Dermis microvascular lymphatic vessel endothelial cell (primary cell): ENCODE measurements around the gene GRIN3A. TPM values are rescaled to one million over a fixed set of nuclear protein-coding genes. Genes with fewer than 3 reads are reported as not detected.
A peak's percentile ranks its signal among the peaks of the same experiment; 100 is the strongest.
"Not testable (repeated sequence)": the region's sequence is repeated elsewhere in the genome, so short reads cannot be mapped to it uniquely, and the experiment has no call there.

ENCODE experiments used
- DNase-seq, 2 donors: peaks; one replicate each; pipeline versions ENCODE4 v3.0.0 to v3.0.0-alpha.2; 2010; ENCODE audit warnings: low read depth in 2 of 2
- total RNA-seq: library from RNA; depleted of rRNA; stranded (reverse); fragments of >200 nt; gene quantifications from 2 replicates; pipeline ENCODE4 v1.2.1, GENCODE V29; 2014

GRIN3A gene
- total RNA-seq, result not detected in 2 replicates

DNA sequence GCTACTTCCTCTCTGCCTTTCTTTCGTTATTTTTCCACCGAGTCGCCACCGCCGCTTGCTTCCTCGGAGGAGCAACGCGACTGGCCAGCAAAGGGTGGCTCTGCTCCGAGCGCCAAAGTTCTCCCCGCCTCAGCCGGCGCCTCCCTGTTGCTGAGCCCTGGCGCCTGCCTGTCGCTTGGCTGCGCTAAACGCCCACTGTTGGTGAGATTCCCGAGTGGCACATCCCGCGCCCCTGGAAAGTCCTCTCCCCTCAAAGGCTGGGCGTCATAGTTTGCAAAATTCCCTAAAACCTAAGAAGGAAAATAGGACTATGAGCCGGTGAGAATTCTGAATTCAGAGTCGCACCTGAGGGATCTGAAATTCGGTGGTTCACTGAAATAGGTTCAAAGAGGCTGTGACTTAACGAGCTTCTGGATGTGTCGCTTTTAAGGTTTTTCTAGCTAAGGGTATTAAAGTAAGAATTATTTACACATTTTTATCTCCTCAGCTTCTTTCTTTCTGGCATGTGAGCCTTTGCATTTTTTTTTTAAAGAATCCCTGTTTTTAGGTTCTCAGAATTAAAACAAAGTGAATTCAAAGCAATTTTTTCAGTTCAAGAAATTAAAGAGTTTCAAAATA lies at the start of gene GRIN3A:
TSS of gene GRIN3A (minus strand) at position 82 of the 618 bp plus-strand sequence. CDS start 668 bp downstream, outside the sequence.
- no peak for DNase-seq

GRCh38 chr9:101787891-101788290 lies 49.4 kb upstream of the GRIN3A start:
- DNase-seq, result no peak

- no peak for DNase-seq
These were observed 39.9 kb upstream of the GRIN3A start for GRCh38 chr9:101778332-101778731.

- DNase-seq, result no peak
These were observed 26.0 kb upstream of the GRIN3A start for GRCh38 chr9:101764472-101764871.

DNA sequence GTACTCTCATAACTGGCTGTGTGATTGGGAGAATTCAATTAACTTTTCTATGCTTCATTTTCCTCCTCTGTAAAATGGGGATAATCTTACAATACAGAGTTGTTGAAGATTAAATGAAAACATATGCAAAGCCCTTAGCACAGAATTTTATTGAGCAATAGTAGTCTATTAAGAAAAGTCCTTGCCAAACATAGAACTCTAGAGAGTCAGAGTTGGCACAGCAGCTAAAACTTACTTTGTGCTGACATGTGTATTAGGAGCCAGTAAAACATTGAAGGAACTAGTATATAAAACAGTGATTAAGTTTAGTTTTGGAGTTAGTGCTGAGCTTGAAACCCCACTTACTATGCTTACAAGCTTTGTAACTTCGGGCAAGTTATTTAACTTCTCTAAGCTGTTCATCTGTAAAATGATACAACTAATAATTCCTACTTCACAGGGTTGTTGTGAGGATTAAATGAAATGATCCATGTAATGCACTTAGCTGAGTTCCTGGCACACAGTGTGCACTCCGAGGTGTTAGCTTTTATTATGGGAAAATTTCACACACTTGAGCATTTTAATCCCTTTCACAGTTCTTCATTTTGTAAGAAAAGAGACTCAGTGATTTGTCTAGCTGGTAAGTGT lies 20.0 kb upstream of the GRIN3A start:
- DNase-seq, result no peak

DNA sequence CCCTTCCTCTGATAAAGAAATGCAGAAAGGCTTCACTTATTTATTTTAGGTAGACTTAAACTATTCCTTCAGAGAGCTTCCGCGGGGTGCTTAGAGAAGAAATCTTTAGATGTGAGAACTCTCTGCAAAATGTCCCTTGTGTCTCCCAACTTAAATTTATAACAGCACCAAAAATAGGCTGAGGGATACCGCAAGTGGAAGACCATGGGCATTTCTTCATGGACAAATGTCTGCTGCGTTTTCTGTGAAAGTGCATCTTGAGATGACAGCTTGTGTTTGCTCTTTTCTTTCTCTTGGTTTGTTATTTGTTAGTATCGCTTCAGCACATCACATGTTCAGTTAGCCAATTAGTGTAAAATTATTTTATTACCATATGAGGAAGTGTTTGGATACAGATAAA lies 15.3 kb upstream of the GRIN3A start:
- no peak for DNase-seq

GRCh38 chr9:101751895-101752294 lies 13.4 kb upstream of the GRIN3A start:
- DNase-seq, result no peak

DNA sequence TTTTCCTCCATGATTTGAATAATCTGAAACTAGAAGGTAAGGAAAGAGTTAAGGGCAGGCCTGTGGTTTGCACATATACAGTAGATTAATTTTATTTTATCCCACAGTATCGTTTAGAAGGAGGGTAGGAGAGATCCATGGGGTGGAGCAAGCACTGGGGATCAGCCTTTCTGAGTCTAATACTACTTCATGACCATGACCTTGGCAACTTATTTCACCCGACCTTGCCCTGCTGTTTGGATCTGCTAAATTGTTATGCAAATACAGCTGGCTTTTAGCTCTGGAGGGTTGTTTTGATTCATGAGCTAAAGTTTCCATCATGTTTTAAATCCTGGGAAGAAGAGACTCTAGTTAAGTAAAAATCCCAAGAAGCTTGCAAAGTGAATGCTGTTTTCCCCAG lies 864 bp upstream of the GRIN3A start:
- DNase-seq, result no peak

GRCh38 chr9:101737705-101738565 lies 512 bp downstream of the GRIN3A start:
- no peak for DNase-seq

- DNase-seq, result no peak
These were observed 1.2 kb downstream of the GRIN3A start for GRCh38 chr9:101737165-101737704.

- no peak for DNase-seq
These were observed 1.7 kb downstream of the GRIN3A start for GRCh38 chr9:101736717-101737116.

DNA sequence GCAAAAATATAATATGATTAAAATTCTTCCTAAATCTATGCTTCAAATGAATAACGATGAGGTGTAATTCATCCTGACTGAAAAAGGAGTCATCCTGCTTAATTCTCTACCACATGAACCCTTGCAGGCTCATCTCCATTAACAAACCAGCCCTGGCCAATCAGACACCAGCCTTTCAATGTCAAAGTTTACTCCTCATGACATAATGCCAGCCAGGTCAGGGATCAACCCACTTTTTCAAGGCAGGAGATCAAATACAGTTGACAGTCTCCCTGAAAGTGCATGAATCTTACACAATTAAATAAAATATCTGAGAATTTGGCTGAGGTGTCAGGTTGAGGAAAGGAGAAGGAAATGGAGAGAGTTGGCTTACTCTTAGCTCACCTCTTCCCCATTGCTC lies 7.0 kb downstream of the GRIN3A start:
- DNase-seq, result no peak

DNA sequence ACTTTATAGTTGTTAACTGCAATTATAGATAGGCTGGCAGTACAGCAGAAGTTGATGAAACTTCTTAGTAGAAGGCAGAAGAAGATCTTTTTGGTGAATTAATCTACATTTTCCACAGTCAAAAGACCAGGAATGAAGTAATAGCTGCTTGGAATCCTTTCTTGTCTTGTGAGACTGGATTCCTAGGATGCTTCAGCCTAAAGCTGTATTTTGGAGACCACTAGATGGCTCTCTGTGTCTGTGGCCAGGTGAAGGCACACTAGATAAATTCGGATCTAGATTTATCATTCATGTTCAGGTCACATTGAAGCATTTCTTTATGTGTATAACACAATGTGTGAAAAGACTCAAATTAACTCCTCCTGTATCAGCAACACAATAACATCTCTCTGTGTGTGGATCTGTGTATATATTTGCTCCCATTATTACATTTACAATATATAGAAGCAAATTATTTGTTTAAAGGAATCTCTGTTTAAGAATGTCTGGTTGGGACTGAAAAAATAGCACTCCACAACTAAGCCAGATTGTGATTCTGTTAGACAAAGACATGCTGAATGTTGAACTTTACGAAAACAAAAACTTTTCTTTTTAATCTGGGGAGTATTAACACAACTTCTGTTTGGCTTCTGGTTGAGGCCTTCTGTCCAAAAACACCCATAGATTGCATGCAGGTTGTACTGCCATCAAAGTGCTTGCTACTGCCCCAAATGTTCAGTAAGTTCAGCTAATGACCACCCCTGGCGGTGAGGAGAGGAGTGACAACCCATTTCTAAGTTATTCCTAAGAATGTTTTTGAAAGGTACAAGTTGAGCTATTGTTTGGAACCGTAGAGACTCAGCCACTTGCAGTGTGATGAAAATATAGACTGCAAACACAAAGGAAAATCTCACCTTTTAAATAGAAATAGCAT lies 10.6 kb downstream of the GRIN3A start:
- DNase-seq, result peak in 1 of 2 donors; percentile 19

- not testable (repeated sequence) for DNase-seq
These were observed 14.2 kb downstream of the GRIN3A start for GRCh38 chr9:101724271-101724670.

DNA sequence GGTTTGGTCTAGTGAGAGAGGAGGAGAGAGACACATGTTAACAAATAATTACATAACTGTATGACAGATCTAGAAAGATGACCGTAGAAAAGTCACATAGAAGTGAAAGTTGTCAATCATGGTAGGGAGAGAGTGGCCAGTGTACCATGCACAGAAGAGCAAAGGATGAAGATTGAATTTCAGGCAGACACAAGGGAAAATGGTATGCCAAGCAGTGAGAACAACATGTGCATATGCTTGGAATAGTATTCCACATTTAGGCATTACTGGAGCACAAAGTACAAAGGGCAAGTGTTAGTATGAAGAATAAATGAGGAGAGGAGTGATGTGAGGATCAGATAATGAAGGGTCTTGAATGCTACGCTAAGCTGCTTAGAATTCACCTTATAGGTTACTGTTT lies 20.3 kb downstream of the GRIN3A start:
- no peak for DNase-seq

- DNase-seq, result no peak
These were observed 21.8 kb downstream of the GRIN3A start for GRCh38 chr9:101716629-101717028.

GRCh38 chr9:101711330-101711941 lies 27.0 kb downstream of the GRIN3A start:
- DNase-seq, result peak in 1 of 2 donors; percentile 1

- no peak for DNase-seq
These were observed 29.6 kb downstream of the GRIN3A start for GRCh38 chr9:101708855-101709254.

DNA sequence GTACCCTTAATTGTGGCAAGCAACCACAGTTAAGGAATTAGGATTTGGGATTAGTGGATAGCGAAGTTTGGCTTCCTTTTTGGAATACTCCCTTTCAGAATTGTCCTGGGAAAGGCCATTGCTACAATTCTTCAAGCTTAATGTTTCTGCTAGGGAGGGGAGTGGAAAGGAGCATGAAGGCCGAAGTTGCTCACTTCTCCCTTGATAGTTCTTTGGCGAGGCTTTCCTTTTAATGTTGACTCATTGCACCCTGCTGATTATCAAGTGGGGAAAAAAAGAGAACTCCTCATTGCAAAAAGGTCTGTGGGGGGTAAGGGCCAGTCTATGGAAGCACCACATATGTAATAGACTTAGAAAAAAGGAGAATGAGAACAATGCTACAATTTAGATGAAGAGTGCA lies 30.7 kb downstream of the GRIN3A start:
- DNase-seq, result no peak

GRCh38 chr9:101706997-101707396 lies 31.4 kb downstream of the GRIN3A start:
- no peak for DNase-seq
